NOMO-1 treated with dmso at 0.1 percent for 144 hours (cell line): Measurements from ENCODE around the gene CASS4.
"Not testable (repeated sequence)": the region's sequence is repeated elsewhere in the genome, so short reads cannot be mapped to it uniquely, and the experiment has no call there.

Source experiments
- DNase-seq: peaks from one replicate; lab custom pipeline; 2025; ENCODE audit not compliant: unreplicated experiment; lab: John Stamatoyannopoulos, UW

The CASS4 gene

DNA sequence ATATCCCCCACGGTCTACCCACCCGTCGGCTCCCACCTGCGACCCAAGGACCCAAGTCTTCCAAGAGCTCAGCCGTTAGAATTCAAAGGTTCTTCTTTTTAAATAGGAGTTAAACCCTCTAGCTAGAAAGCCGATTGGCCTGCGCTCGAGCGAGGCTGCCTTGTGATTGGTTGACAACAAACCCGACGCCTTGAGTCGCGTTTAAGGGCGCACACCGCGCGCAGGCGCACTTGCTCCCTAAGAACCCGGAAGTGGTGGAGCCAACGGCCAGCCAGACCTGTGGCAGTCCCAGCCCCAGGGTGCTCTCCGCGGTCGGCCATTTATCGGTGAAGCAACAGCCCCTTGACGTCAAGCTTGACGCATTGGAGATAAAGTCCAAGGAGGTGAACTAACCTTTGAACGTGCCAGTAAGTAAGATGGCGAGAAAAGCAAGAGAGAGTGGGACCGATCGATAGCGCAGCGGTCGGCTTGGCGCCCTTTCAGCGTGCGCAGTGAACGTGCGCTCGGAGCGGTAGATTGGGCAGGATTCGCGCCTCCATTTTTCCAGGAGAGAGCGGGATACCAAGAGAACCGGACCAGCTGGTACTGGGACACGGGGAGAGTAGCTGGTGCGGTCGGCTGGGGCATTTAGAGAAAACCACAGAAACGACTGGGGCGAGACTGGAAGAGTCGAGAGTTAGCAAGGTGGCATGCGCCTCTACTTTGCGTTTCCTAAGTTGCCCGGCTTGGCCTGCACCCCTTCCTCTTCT, 19.8 kb upstream of the CASS4 start, which contains the start of the genes AURKA and CSTF1:
TSS of gene AURKA (minus strand) at position 84 of the 749 bp plus-strand sequence. CDS start 4,018 bp downstream, outside the sequence.
TSS of gene CSTF1 (plus strand) at position 514 of the 749 bp plus-strand sequence. CDS start 2,908 bp downstream, outside the sequence.
- DNase-seq, result peak; percentile 97

DNA sequence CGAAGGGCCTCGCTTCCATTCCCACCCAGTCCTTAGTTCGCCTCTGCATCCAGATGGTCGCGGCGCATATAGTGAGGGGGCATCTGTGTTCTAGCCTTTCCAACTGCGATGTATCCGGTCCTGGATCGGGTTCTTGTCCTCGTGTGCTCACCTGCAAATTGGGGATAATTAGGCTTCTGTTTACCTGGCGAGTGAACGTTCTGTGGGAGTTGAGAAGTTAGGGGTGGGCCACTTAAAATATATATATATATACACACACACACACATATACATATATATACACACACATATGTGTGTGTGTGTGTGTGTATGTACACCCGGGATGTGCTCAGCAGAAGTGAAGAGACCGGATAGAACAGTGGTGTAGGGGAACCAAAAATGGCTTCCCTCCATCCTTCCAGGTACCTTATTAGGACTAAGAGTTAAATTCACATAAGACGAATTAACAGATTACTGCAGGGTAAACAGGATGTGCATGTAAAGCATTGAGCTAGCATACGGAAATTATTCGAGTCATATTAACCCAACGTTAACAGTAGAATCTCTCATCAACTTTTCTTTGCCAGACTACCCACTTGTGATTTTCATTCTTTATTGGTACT, 19.1 kb upstream of the CASS4 start:
- no peak for DNase-seq

DNA sequence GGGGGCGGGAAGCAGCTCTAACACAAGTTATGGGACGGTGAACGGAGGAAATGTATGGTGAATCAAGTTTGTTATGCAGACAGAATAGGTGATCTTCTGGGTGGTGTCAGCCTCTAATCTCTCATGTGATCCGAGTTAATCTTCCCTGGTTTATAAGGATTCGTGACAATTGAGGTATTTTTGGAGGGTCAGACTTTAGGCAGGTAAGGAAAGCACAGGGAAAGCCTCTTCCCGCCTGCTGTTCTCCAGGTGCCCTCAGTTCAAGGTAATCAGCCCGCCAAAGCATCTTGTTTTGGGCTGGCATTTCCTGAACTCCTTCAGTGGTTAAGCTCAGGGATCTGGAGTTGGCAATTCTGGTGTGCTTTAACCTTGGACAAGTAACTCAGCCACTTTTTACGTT, 18.4 kb upstream of the CASS4 start:
- DNase-seq, result no peak

DNA sequence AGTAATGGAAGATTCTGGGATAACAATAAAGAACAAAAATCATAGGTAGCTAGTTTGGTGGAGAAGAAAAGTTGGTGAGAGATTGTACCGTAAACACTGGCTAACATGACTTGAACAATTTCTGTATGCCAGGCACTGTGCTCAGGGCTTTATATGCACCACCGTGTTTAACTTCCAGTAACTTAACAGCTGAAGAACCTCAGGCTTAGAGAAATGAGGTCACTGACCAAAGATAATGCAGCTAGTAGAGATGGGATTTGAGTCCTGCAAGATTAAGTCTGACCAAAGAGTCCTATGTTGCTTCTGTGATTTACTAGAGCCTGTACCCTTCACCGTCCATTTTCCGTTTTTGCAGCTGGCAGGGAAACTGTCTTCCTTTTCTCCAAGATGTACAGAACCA, 16.9 kb upstream of the CASS4 start:
- DNase-seq, result no peak

DNA sequence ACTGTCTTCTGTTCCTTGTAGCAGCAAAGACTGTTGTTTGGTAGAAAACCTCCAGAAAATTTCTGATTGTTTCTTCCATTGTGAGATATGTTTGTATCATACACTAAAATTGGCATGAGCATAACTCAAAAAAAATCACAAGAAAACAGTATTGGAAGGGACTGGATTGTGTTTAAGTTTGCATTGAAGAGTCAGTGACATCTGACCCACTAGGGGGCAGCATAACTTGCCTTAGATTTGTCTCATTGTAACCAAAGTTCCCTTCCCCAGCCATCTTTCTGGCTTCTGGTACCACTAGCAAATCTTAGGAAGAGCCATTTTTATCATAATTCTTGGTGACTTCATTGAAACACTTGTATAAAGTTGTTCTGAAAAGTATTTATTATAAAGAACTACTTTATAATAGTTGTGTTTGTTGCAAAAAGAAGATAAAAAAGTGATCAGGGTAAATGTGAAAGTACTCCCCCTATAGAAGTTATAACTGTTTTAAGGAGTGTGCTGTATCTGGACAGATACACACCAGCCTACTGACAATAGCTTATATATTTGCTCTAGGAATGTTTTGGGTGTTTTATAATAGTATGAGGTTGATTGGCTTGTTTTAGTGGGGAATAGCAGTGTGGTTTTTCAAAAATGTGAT, 11.9 kb upstream of the CASS4 start:
- DNase-seq, result peak; percentile 11

DNA sequence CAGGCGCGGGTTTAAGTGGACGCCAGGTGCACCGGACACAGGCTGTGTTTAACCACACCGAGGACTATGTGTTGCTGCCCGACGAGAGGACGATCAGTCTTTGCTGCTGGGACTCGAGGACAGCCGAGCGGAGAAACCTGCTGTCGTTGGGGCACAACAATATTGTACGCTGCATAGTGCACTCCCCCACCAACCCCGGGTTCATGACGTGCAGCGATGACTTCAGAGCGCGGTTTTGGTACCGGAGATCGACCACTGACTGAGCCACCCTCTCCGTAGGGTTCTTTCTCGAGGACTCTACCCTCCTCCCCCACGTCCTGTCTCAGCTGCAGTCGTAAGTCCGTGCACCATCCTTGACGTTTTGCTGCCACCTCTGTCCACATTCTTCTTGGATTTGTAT, 8.6 kb upstream of the CASS4 start:
- no peak for DNase-seq

DNA sequence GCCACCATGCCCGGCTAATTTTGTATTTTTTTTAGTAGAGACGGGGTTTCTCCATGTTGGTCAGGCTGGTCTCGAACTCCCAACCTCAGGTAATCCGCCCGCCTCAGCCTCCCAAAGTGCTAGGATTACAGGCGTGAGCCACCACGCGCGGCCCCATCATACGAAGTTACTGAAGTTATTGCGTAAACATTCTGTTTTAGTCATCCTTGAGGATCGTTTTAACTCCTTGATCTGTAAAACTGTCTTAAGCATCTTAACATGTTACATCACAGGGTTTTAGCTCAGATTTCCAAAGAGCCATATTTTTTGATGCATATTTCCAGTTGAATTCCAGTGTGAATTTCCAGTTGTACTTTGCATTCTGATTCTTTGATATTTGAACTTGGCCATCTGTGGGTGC, 6.7 kb upstream of the CASS4 start:
- not testable (repeated sequence) for DNase-seq

DNA sequence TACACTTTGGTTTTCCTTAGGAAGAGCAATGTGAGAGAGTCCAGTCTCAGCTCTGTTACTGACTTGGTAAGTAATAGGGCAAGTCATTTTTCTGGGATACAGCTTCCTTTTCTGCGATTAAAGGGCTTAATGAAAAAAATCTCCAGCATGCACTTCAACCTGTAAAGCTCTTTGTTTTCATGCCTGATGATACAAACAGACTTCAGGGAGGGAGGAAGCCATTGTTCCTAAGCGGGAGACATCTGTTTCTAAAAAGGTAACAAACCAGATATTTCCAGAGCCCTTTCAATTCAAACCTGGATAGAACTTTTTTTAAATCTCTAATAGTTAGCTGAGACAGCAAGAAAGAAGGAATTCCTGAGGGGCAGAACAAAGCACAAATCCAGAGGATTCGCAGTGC, 5.2 kb upstream of the CASS4 start:
- DNase-seq, result no peak

DNA sequence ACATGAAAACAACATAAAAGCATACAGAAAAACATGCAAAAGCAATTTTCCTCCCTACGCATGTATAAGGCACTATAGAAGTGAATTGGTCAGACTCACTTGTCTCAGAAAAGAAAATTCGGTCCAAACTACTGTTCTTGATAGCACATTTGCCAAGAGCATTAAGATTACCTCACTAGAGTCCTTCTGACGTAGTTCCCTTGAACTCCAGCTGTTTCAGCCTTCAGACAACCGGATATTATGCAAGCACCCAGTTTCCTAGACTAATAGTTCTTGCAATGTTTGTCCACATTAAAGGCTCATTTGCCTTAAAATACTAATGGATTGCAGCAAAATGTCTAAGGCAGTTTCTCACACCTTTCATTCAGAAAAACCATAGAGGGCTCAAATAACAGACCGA, 2.5 kb upstream of the CASS4 start:
- peak; percentile 80 for DNase-seq

DNA sequence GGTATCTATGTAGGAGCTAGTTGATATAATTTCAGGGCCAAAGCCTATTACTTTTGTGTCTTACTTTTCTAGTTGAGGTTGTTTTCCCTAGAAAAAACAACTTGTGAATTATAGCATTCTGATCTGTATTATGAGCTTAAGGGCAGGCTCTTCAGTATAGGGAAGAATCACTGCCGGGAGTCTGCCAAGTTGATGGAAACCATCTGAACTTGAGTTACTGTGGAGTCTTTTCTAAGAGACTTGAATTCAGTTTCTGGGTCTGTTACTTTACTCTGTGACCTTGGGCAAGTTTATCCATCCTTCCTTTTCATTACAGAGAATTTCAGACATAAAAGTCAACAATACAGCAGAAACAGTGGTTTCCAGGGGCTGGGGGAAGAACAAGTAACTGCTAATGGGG, 2.1 kb upstream of the CASS4 start:
- DNase-seq, result no peak

DNA sequence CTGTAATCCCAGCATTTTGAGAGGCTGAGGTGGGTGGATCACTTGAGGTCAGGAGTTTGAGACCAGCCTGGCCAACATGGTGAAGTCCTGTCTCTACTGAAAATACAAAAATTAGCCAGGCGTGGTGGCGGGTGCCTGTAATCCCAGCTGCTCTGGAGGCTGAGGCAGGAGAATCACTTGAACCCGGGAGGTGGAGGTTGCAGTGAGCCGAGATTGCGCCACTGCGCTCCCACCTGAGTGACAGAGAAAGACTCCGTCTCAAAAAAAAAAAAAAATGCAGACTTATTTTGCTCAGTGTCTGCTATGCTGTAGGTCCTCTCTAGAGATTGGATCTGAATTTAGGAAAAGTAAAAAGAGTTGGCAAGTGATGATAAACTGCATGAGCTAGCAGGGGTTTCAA, 773 bp upstream of the CASS4 start:
- DNase-seq, result not testable (repeated sequence)

DNA sequence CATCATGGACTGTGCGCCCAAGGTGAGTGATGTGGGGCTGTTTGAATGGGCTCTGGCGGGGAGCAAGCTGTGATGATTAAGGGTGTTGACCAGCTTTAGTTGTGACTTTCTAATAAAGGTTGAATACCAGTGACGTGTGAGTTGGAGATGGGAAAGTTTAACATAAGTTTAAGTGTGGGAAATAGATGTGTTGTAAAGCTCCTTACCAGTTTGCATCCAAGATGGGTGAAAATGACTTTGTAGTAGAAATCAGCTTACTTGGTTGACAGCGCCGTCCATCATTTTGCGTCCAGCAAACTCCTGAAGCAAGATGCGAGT, 372 bp downstream of the CASS4 start:
- DNase-seq, result no peak

DNA sequence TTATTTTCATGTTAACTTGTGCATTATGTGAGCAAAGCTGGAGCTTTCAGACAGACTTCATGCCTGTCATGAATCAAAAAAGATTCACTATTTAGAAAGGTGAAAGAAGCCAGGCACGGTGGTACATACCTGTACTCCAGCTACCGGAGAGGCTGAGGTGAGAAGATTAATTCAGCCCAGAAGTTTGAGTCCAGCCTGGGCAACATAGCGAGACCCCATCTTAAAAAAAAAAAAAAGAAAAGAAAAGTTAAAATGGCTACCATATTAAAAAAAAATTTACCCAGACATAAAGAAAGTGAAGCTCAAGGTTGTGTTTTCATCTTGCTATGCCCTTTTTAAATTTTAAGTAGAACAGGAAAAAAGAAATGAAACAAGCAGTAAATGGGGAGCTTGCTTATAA, 889 bp downstream of the CASS4 start:
- no peak for DNase-seq

DNA sequence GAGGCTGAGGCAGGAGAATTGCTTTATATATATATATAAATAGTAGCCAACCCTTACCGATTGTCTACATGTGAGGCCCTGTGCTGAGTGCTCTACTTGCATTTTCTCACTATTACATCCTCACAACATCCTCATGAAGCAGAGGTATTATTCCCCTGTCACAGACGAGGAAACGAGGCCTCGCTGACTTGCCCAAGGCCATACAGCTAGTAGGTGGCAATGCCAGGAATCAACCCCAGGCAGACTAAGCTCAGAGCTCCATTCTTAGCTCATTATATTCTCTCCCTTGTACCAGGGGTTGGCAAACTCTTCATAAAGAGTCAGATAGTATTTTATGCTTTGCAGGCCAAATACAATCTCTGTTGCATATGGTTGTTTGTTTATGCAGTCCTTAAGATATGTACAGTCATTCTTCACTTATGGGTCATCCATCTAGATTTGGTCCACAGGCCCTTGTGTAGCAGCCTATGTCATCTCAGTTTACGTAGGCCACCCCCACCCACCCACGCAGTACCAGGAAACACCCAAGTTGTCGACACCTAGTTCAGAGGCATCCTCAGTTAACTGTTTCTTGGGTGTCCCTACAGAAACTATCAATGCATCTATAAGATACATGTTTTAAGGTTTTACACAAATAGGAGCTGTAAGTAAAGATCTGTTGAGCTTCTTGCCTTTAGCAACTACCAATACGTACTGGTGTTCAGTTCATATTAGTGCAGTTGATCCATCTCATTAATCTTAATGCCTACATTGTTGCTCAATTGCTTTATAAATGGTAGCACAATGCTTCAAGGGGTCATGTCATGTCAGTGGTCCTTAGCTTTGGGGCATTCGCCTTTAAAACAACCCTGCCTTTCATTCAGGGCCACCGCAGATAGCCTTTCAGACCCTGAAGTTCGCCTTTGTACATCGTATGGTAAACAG, 3.0 kb downstream of the CASS4 start:
- DNase-seq, result no peak

DNA sequence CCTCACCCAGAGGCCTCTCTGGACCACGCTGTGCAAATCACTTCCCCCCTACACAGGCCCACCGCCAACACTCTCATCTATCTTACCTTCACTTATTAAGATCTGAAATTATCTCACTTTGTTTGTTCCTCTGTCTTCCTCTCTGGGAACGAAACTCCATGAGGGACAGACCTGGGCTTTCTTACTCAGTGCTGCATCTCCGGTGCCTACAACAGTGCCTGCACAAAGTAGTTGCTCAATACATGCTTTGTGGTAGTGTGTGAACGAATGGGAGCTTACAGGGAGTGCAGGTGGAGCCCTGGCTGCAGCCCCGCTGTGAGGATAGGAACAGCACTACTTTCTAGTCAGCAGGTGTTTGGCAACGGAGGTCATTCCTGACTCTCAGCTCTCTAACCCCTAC, 5.3 kb downstream of the CASS4 start:
- no peak for DNase-seq

DNA sequence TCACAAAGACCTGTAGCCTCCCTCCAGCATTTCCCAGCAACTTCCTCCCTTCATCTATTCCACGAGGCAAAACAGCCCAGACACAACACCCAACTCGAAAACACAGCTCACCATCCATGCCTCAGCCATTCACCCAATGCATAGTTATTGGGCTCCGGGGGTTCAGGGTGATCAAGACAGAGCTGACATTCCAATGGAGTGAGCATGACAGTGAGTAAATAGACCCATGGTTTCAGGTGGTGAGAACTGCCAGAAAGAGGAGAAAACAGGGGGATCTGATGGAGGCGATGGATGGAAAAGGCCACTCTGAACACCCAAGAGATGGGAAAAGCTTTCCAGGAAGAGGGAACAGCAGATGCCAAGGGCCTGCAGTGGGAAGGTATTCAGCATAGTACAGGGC, 5.9 kb downstream of the CASS4 start:
- no peak for DNase-seq

DNA sequence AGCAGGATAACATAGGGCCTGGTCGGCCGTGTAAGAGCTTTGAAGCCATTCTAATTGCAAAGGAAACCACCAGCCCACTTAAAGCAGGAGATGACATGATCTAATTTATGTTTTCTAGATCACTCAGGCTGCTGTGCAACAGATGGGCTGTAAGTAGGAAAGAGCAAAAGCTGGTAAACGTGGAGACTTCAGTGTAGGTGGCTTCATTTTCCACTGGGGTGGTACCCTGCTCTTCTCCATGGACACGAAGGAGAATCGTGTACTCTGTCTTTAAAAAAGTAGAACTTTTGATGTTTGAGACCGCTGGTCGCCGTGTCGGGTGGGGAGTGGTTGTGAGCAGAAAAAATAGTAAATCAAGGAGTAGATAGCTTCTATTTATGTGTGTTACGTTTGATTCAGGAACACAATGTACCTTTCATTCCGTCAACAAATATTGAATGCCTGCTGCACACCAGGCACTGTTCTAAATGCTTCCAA, 6.4 kb downstream of the CASS4 start:
- DNase-seq, result peak; percentile 32

DNA sequence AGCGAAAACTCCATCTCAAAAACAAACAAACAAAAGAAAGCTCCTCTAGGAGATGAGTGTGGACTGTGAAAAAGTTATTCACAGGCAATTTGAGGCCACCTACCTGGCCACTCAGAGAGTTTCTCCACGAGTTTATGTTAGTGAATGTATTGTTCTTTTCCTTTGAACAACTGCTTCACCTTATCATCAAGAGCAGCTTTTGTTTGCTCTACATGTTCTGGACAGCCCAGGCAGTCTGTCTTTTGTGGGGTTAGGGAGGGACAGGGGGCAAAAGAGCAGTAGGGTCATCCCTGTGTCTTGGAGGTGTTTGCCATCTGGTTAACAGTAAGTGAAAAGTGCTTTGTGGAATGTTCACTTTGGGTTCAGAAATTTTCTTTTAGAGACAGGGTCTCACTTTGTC, 8.0 kb downstream of the CASS4 start:
- DNase-seq, result no peak

DNA sequence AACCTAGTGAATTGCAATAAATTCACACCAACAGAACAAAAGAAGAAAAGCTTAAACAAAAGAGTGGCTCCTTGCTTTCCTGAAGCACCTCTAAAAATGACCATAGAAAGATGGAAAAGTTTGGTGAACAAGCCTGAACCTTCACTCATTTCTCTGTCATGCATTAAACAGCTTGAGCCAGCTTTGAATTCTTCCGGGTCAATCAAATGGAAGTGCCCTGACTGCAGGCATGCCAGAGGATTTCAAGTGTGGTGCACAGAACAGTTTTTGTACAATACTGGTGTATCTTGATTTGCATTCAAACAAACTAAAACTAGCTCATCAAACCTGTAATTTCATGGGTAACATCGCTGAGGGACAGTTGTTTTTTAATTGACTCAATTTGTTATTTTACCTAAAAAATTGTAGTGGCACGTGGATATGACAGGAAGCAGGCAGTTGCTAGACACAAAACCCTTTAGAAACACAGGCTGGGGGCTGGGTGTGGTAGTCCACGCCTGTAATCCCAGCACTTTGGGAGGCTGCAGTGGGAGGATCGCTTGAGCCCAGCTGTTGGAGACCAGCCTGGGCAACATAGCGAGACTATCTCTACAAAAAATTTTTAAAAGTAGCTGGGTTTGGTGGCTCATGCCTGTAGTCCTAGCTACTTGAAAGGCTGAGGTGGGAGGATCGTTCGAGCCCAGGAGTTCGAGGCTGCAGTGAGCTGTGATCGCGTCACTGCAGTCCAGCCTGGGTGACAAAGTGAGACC, 9.1 kb downstream of the CASS4 start:
- DNase-seq, result no peak

DNA sequence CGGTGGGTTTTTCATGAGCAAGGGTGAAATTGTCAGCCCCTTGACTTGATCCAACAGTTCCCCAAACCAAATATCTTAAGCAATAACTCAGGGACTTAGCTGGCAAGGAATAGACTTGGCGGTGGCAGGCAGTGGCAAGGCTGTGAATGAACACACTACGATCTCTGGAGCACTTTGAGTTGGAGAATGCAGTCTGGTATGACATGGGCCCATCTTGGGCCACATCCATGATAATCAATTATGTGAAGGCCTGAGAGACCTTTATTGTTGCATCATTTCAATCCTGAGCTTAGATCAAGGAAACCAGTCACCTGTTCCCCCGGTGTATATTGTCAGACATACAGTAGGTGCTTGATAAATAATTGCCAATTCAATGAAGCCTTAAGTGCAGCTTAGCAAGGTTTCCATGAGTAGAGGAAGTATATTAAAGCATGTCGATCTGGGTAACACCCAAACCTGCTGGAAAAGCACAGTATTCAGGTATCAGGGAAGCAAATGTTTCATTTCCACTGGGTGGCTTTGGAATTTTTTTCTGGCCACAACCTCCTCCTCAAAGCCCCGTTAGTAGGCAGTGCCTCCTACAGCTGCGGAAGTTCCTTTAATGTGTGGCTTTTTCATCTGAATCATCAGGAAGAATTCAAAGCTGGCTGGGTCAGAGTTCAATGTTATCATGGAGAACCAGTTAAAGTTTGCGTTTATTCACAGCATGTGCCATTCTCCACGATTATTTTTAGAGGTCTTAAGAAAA, 10.2 kb downstream of the CASS4 start:
- DNase-seq, result no peak
